Measurements from ENCODE around the gene IL31RA.

IL31RA gene

GRCh38 chr5:55864606-55865541, 13.7 kb downstream of the IL31RA start:
- no peak overlapping the region for H3K27ac ChIP-seq (ENCODE audit: low read depth, low read length)

GRCh38 chr5:55865831-55866230, 14.7 kb downstream of the IL31RA start:
- Histone ChIP-seq H3K9ac (ENCODE audit: low read length) (no peak overlapping the region), H3K27me3 (ENCODE audit: control insufficient read depth, insufficient read depth, low read length) (no peaks in the 10 kb centered on the region), H3K4me3 (ENCODE audit: low read length) (no peak overlapping the region), H3K4me1 (ENCODE audit: control insufficient read depth, insufficient read depth, low read length) (no peaks in the 10 kb centered on the region), H3K27ac (ENCODE audit: low read depth, low read length) (no peak overlapping the region), H3K36me3 (ENCODE audit: control insufficient read depth, insufficient read depth, low read length) (no peaks in the 10 kb centered on the region)

More at GRCh38 chr5:55864606-55865541, 13.7 kb downstream of the IL31RA start:
- H3K36me3 ChIP-seq (ENCODE audit: control insufficient read depth, insufficient read depth, low read length), result no peaks in the 10 kb centered on the region
- no peaks in the 10 kb centered on the region for H3K27me3 ChIP-seq (ENCODE audit: control insufficient read depth, insufficient read depth, low read length)
- no peak overlapping the region for H3K4me3 ChIP-seq (ENCODE audit: low read length)
- H3K9ac ChIP-seq (ENCODE audit: low read length), result no peak overlapping the region
- no peaks in the 10 kb centered on the region for H3K4me1 ChIP-seq (ENCODE audit: control insufficient read depth, insufficient read depth, low read length)

- no peaks in the 10 kb centered on the region for H3K4me1 ChIP-seq (ENCODE audit: control insufficient read depth, insufficient read depth, low read length)
- H3K9ac ChIP-seq (ENCODE audit: low read length), result no peak overlapping the region
- no peak overlapping the region for H3K27ac ChIP-seq (ENCODE audit: low read depth, low read length)
- no peak overlapping the region for H3K4me3 ChIP-seq (ENCODE audit: low read length)
- no peaks in the 10 kb centered on the region for H3K27me3 ChIP-seq (ENCODE audit: control insufficient read depth, insufficient read depth, low read length)
- no peaks in the 10 kb centered on the region for H3K36me3 ChIP-seq (ENCODE audit: control insufficient read depth, insufficient read depth, low read length)
Observed at GRCh38 chr5:55866485-55866884, 15.3 kb downstream of the IL31RA start.

- H3K4me1 ChIP-seq (ENCODE audit: control insufficient read depth, insufficient read depth, low read length), result no peaks in the 10 kb centered on the region
- no peak overlapping the region for H3K9ac ChIP-seq (ENCODE audit: low read length)
- no peak overlapping the region for H3K27ac ChIP-seq (ENCODE audit: low read depth, low read length)
Observed at GRCh38 chr5:55866934-55867333, 15.8 kb downstream of the IL31RA start.

GRCh38 chr5:55868846-55869245, 17.7 kb downstream of the IL31RA start:
- H3K9ac ChIP-seq (ENCODE audit: low read length), result no peak overlapping the region
- no peaks in the 10 kb centered on the region for H3K4me1 ChIP-seq (ENCODE audit: control insufficient read depth, insufficient read depth, low read length)
- no peak overlapping the region for H3K27ac ChIP-seq (ENCODE audit: low read depth, low read length)
- H3K4me3 ChIP-seq (ENCODE audit: low read length), result no peak overlapping the region
- H3K27me3 ChIP-seq (ENCODE audit: control insufficient read depth, insufficient read depth, low read length), result no peaks in the 10 kb centered on the region
- no peaks in the 10 kb centered on the region for H3K36me3 ChIP-seq (ENCODE audit: control insufficient read depth, insufficient read depth, low read length)

More at GRCh38 chr5:55866934-55867333, 15.8 kb downstream of the IL31RA start:
- Histone ChIP-seq H3K36me3 (ENCODE audit: control insufficient read depth, insufficient read depth, low read length) (no peaks in the 10 kb centered on the region), H3K27me3 (ENCODE audit: control insufficient read depth, insufficient read depth, low read length) (no peaks in the 10 kb centered on the region), H3K4me3 (ENCODE audit: low read length) (no peak overlapping the region)

GRCh38 chr5:55869847-55870246, 18.7 kb downstream of the IL31RA start:
- H3K36me3 ChIP-seq (ENCODE audit: control insufficient read depth, insufficient read depth, low read length), result no peaks in the 10 kb centered on the region
- no peak overlapping the region for H3K9ac ChIP-seq (ENCODE audit: low read length)
- H3K27ac ChIP-seq (ENCODE audit: low read depth, low read length), result no peak overlapping the region
- H3K4me3 ChIP-seq (ENCODE audit: low read length), result no peak overlapping the region
- no peaks in the 10 kb centered on the region for H3K4me1 ChIP-seq (ENCODE audit: control insufficient read depth, insufficient read depth, low read length)
- no peaks in the 10 kb centered on the region for H3K27me3 ChIP-seq (ENCODE audit: control insufficient read depth, insufficient read depth, low read length)

- no peak overlapping the region for H3K27ac ChIP-seq (ENCODE audit: low read depth, low read length)
- H3K9ac ChIP-seq (ENCODE audit: low read length), result no peak overlapping the region
- H3K4me1 ChIP-seq (ENCODE audit: control insufficient read depth, insufficient read depth, low read length), result no peaks in the 10 kb centered on the region
Observed at GRCh38 chr5:55873234-55873633, 22.1 kb downstream of the IL31RA start.

GRCh38 chr5:55877655-55878054, 26.5 kb downstream of the IL31RA start:
- Histone ChIP-seq H3K27ac (ENCODE audit: low read depth, low read length) (no peak overlapping the region), H3K36me3 (ENCODE audit: control insufficient read depth, insufficient read depth, low read length) (no peaks in the 10 kb centered on the region), H3K4me3 (ENCODE audit: low read length) (no peak overlapping the region), H3K9ac (ENCODE audit: low read length) (no peak overlapping the region), H3K27me3 (ENCODE audit: control insufficient read depth, insufficient read depth, low read length) (no peaks in the 10 kb centered on the region), H3K4me1 (ENCODE audit: control insufficient read depth, insufficient read depth, low read length) (no peaks in the 10 kb centered on the region)

More at GRCh38 chr5:55873234-55873633, 22.1 kb downstream of the IL31RA start:
- Histone ChIP-seq H3K27me3 (ENCODE audit: control insufficient read depth, insufficient read depth, low read length) (no peaks in the 10 kb centered on the region), H3K36me3 (ENCODE audit: control insufficient read depth, insufficient read depth, low read length) (no peaks in the 10 kb centered on the region), H3K4me3 (ENCODE audit: low read length) (no peak overlapping the region)

- H3K4me1 ChIP-seq (ENCODE audit: control insufficient read depth, insufficient read depth, low read length), result no peaks in the 10 kb centered on the region
- no peak overlapping the region for H3K27ac ChIP-seq (ENCODE audit: low read depth, low read length)
- H3K9ac ChIP-seq (ENCODE audit: low read length), result no peak overlapping the region
- H3K36me3 ChIP-seq (ENCODE audit: control insufficient read depth, insufficient read depth, low read length), result no peaks in the 10 kb centered on the region
- H3K4me3 ChIP-seq (ENCODE audit: low read length), result no peak overlapping the region
- H3K27me3 ChIP-seq (ENCODE audit: control insufficient read depth, insufficient read depth, low read length), result no peaks in the 10 kb centered on the region
Observed at GRCh38 chr5:55880453-55880852, 29.3 kb downstream of the IL31RA start.

GRCh38 chr5:55885359-55885758, 34.2 kb downstream of the IL31RA start:
- H3K9ac ChIP-seq (ENCODE audit: low read length), result no peak overlapping the region
- no peaks in the 10 kb centered on the region for H3K4me1 ChIP-seq (ENCODE audit: control insufficient read depth, insufficient read depth, low read length)
- no peak overlapping the region for H3K4me3 ChIP-seq (ENCODE audit: low read length)
- no peaks in the 10 kb centered on the region for H3K27me3 ChIP-seq (ENCODE audit: control insufficient read depth, insufficient read depth, low read length)
- H3K27ac ChIP-seq (ENCODE audit: low read depth, low read length), result no peak overlapping the region
- H3K36me3 ChIP-seq (ENCODE audit: control insufficient read depth, insufficient read depth, low read length), result no peaks in the 10 kb centered on the region

GRCh38 chr5:55888205-55888604, 37.0 kb downstream of the IL31RA start:
- Histone ChIP-seq H3K4me3 (ENCODE audit: low read length) (no peak overlapping the region), H3K9ac (ENCODE audit: low read length) (no peak overlapping the region), H3K4me1 (ENCODE audit: control insufficient read depth, insufficient read depth, low read length) (no peaks in the 10 kb centered on the region), H3K27me3 (ENCODE audit: control insufficient read depth, insufficient read depth, low read length) (no peaks in the 10 kb centered on the region), H3K36me3 (ENCODE audit: control insufficient read depth, insufficient read depth, low read length) (no peaks in the 10 kb centered on the region), H3K27ac (ENCODE audit: low read depth, low read length) (no peak overlapping the region)

GRCh38 chr5:55892479-55892878, 41.3 kb downstream of the IL31RA start:
- no peak overlapping the region for H3K4me3 ChIP-seq (ENCODE audit: low read length)
- no peak overlapping the region for H3K27ac ChIP-seq (ENCODE audit: low read depth, low read length)
- H3K9ac ChIP-seq (ENCODE audit: low read length), result no peak overlapping the region
- no peaks in the 10 kb centered on the region for H3K4me1 ChIP-seq (ENCODE audit: control insufficient read depth, insufficient read depth, low read length)
- no peaks in the 10 kb centered on the region for H3K27me3 ChIP-seq (ENCODE audit: control insufficient read depth, insufficient read depth, low read length)
- no peaks in the 10 kb centered on the region for H3K36me3 ChIP-seq (ENCODE audit: control insufficient read depth, insufficient read depth, low read length)

- Histone ChIP-seq H3K27me3 (ENCODE audit: control insufficient read depth, insufficient read depth, low read length) (no peaks in the 10 kb centered on the region), H3K9ac (ENCODE audit: low read length) (no peak overlapping the region), H3K4me3 (ENCODE audit: low read length) (no peak overlapping the region), H3K4me1 (ENCODE audit: control insufficient read depth, insufficient read depth, low read length) (no peaks in the 10 kb centered on the region), H3K36me3 (ENCODE audit: control insufficient read depth, insufficient read depth, low read length) (no peaks in the 10 kb centered on the region), H3K27ac (ENCODE audit: low read depth, low read length) (no peak overlapping the region)
Observed at GRCh38 chr5:55894135-55894534, 43.0 kb downstream of the IL31RA start.

All from rectal smooth muscle tissue (tissue), 1 donor.